HG03432 (cell line): ENCODE results near the gene OR4X1.
"Not testable (repeated sequence)": the region's sequence is repeated elsewhere in the genome, so short reads cannot be mapped to it uniquely, and the experiment has no call there.

Experiments used
- ATAC-seq: cut with Tn5 transposase; IDR thresholded peaks from one replicate; pipeline ENCODE4 v1.9.1; 2021; ENCODE audit warnings: mild to moderate bottlenecking, moderate library complexity; ENCODE audit not compliant: unreplicated experiment

OR4X1 gene

DNA sequence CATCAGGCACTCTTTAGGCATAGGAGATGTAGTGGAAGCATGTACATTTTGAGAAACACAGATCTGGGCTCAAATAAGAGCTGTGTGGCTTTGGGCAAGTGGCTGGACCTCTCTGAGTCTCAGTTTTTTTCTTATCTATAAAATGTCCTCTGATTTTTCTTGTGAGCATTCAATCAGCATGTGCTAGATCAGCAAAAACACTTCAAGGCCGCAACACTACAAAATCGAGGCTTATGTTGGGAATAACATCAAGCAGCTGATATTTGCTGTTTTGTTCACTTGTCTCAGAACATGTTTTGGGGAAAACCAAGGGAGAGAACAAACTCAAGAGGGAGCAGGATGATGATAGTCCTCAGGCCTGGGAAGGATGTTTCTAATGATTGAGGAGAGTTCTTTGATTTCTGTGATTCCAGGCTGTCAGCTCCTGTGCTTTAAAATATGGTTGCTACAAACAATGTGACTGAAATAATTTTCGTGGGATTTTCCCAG is at the start of gene OR4X1:
TSS of gene OR4X1 (plus strand) at position 439 of the 489 bp plus-strand sequence. CDS start at position 439, 0 bp downstream.
- ATAC-seq = no peak

- ATAC-seq = no peak
Measured at GRCh38 chr11:48216510-48216909, 47.2 kb upstream of the OR4X1 start, which contains the start of gene OR4B1. TSS of gene OR4B1 (plus strand) at chr11:48216810. CDS start at chr11:48216810, 0 bp downstream.

GRCh38 chr11:48228761-48229160 is 34.9 kb upstream of the OR4X1 start:
- no peak for ATAC-seq

DNA sequence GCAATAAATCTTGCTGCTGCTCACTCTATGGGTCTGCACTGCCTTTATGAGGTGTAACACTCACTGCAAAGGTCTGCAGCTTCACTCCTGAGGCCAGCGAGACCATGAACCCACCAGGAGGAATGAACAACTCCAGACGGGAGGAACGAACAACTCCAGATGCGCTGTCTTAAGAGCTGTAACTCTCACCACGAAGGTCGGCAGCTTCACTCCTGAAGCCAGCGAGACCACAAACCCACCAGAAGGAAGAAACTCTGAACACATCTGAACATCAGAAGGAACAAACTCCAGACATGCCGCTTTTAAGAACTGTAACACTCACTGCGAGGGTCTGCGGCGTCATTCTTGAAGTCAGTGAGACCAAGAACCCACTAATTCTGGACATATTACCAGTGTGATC is 33.6 kb upstream of the OR4X1 start:
- ATAC-seq = not testable (repeated sequence)

DNA sequence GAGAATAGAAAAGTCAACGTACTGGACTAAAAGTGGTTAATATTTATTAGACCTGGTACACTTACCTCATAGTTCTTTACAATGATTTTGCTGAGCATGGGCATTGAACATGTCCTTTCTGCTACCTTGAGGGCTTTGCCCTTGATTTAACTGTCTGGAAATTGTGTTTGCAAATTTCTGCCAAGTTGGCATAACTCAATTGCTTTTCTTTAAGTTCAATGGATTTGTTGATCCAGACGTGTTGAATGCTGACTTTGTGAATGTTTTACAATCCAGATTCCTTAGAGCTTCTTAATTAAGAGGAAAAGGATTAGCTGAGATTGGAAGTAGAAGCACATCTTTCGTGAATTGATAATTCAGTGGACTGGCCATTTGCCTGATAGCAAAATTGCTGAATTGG is 25.9 kb upstream of the OR4X1 start:
- ATAC-seq = no peak

DNA sequence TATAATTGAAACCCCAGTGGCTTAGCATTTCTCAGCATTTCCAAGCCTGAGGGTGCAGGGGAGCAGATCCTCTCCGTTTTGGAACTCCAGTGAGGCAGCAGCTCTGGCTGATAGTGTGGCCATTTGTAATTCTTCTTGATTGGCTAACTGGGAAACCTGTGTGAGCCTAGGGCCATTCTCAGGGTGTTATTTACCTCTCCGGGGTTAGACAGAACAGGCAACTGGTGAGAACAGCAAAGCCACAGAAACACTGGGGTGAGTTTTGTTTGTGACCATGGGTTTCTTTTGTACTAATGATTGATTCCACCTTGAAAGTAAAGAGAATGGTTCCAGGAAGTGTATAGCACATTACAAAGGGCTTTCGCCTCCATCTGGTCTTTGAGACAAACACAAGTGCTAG is 21.2 kb upstream of the OR4X1 start:
- ATAC-seq = no peak

- ATAC-seq = no peak
Measured at GRCh38 chr11:48244804-48245203, 18.9 kb upstream of the OR4X1 start, which contains the start of gene OR4X2. TSS of gene OR4X2 (plus strand) at chr11:48245104. CDS start at chr11:48245104, 0 bp downstream.

DNA sequence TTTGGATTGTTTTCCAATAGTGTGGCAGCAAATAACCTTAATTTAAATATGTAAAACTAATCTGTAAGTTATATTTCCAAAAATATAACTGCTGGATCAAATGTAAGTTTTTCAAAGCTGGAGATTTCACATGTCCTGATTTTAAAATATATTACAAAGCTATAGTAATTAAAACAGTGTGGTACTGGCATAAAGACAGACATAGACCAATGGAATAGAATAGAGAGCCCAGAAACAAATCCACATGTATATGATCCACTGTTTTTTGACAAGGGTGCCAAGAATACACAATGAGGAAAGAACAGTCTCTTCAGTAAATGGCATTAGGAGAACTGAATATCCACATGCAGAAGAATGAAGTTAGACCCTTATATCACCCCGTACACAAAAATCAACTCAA is 14.8 kb upstream of the OR4X1 start:
- no peak for ATAC-seq

DNA sequence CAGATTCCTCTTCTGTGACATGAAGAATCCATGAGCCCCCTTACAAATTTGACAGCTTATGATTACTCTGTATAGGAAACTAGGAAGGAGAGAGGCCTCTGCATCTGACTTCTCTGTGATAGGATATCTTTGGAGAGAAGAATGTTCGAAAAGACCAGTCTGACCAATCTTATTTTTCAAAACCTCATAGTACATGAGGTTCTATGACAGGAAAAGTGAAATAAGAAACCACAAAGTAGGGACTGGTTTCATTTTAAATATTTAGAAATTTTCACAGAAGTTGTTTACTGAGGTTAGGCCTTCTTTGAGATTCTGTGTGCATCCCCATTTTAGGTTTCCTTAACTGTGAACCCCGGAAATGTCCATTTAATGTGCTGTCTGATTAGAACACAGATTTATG is 2.1 kb upstream of the OR4X1 start:
- no peak for ATAC-seq

GRCh38 chr11:48270621-48271020 is 7.0 kb downstream of the OR4X1 start:
- ATAC-seq = no peak

DNA sequence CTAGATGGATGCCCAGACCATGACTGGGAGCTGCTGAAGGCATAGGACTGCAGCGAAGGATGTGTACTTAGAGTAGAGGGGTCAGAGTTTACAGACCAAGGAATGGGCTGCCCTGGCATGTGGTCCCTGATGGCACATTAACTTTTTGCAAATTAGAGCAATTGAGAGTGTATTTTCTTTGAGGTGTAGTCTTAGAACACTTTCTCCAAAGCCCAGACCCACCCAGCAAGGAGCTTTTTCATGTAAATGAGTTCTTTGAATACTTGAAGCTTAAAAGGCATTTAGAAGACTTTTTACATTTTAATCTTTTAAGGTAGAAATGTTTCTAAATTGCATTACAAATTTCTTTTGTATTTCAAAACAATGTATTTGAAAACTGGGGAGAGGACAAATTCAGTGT is 8.9 kb downstream of the OR4X1 start:
- ATAC-seq = no peak

DNA sequence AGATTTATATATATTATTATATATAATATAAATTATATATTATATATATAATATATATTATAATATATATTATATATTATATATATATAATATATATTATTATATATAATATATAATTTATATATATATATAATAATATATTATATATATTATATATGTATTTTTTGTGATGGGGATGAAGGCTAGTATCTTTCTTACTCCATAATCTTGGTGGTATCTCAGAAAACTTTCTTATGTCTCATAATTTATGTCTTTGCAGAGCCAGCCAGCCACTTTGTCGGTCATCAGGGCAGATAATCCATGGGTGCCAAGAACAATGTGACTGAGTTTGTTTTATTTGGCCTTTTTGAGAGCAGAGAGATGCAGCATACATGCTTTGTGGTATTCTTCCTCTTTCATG is 42.3 kb downstream of the OR4X1 start, which contains the start of gene OR4S1:
TSS of gene OR4S1 (plus strand) at position 301 of the 400 bp plus-strand sequence. CDS start at position 301, 0 bp downstream.
- ATAC-seq = no peak

DNA sequence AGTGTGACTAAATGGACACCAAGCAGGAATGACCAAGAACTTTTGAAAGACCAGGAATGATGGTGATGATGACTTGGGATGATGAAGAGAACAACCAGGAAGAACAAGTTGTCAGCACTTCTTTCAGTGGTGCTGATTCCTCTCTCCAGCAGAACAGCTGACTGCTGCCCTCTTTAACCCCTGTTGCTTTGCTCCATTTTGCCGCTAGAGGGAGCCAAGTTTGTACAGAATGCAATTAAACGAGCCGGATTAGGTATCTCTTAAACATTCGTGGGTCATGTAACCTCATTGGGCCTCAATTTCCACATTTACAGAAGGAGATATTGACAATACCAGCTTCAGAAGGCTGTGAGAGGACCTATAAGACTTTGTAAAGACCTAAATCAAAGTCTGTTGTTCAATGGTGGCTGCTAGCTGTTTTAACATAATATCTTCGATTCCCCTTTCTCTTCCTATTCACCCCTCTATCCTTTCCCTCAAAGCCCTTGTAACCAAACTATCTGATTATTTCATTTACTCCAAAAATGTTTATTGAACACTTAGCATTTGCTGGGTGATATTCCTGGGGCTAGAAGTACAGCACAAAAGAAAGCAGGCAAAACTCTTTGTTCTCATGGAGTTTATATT is 44.2 kb downstream of the OR4X1 start:
- peak; percentile 93 for ATAC-seq

DNA sequence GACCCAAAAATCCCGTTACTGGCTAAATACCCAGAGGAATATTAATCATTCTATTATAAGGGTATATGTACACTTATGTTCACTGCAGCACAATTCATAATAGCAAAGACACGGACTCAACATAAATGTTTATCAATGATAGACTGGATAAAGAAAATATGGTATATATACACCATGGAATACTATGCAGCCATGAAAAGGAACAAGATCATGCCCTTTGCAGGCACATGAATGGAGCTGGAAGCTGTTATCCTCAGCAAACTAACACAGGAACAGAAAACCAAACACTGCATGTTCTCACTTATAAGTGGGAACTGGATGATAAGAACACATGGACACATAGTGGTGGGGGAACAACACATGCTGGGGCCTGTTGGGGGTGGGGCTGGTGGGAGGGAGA is 49.9 kb downstream of the OR4X1 start:
- ATAC-seq = not testable (repeated sequence)
